GM18858 (cell line): ENCODE results near the gene MLLT10.
"Not testable (repeated sequence)": the region's sequence is repeated elsewhere in the genome, so short reads cannot be mapped to it uniquely, and the experiment has no call there.

Experiments used
- ATAC-seq: cut with Tn5 transposase; IDR thresholded peaks from one replicate; pipeline ENCODE4 v1.9.1; 2021; ENCODE audit not compliant: unreplicated experiment

MLLT10 gene

GRCh38 chr10:21574514-21574913, 40.5 kb downstream of the MLLT10 start:
- not testable (repeated sequence) for ATAC-seq

DNA sequence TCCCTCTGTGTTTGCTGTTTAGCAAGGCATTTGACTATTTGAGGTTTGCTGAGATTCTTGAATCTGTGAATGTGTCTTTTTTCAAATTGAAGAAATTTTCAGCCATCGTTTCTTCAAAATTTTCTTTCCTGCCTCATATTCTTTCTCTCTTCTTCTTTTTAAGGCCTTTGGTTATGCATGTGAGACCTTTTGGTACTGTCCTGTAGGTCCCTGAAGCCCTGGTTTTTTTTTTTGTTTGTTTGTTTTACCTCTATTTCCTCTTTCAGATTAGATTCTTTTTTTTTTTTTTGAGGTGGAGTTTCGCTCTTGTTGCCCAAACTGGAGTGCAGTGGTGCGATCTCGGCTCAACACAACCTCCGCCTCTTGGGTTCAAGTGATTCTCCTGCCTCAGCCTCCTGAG, 45.3 kb downstream of the MLLT10 start:
- ATAC-seq = no peak

DNA sequence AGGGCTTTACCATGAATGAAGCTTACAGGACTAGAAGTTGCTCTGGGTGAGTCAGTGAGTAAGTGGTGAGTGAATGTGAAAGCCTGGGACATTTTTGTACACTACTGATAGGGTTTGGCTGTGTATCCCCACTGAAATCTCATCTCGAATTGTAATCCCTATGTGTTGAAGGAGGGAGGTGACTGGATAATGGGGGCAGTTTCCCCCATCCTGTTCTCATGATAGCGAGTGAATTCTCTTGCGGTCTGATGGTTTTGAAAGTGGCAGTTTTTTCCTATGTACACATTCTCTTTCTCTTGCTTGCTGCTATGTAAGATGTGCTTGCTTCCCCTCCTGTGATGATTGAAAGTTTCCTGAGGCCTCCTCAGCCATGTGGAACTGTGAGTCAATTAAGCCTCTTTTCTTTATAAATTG, 47.4 kb downstream of the MLLT10 start:
- ATAC-seq = peak; percentile 71

- ATAC-seq = no peak
These were observed 51.0 kb downstream of the MLLT10 start for GRCh38 chr10:21584834-21585530.

DNA sequence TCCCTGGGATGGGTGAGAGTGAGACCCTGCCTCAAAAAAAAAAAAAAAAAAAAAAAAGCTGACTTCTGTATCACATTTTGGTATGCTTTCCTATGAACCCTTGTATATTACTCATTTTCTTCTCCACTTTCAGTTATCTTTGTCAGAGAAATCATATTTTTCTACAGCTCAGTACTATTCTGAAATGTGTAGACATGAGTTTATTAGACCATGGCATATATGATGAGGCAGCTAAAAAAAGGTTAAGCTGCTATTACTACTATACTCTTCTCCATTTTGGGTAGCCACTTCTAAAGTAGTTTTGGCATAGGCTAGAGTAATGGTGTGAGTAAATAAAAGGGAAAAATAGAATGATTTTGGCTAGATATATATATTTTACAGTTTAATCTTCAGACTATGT, 53.4 kb downstream of the MLLT10 start:
- no peak for ATAC-seq

DNA sequence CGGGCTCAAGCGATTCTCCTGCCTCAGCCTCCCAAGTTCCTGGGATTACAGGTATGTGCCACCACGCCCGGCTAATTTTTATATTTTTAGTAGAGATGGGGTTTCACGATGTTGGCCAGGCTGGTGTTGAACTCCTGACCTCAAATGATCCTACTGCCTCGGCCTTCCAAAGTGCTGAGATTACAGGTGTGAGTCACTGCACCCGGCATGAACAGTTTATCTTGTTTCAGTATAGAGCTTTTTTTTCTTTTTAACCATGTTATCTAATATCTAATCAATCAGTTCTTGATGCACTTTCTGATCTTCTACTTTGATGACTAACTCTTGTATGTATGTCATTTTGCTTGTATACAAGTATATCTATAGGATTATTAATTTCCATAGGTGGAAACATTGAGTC, 54.1 kb downstream of the MLLT10 start:
- ATAC-seq = not testable (repeated sequence)

DNA sequence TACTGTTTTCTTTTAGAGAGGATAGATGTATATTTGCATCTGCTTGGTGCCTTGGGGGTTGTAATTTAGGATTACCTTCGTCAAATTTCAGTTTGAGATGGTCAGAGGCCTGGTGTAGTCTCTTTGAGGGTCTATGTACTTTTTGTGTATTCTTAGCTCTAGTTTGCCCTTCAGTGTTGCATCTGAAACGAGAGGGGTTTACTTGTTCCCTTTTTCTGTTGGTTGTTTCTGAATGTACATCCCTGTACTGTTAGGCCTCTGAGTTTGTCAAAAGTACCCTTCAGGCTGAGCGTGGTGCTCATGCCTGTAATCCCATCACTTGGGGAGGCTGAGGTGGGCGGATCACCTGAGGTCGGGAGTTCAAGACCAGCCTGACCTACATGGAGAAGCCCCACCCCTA, 60.0 kb downstream of the MLLT10 start:
- no peak for ATAC-seq

- no peak for ATAC-seq
These were observed 65.5 kb downstream of the MLLT10 start for GRCh38 chr10:21599582-21599981.

DNA sequence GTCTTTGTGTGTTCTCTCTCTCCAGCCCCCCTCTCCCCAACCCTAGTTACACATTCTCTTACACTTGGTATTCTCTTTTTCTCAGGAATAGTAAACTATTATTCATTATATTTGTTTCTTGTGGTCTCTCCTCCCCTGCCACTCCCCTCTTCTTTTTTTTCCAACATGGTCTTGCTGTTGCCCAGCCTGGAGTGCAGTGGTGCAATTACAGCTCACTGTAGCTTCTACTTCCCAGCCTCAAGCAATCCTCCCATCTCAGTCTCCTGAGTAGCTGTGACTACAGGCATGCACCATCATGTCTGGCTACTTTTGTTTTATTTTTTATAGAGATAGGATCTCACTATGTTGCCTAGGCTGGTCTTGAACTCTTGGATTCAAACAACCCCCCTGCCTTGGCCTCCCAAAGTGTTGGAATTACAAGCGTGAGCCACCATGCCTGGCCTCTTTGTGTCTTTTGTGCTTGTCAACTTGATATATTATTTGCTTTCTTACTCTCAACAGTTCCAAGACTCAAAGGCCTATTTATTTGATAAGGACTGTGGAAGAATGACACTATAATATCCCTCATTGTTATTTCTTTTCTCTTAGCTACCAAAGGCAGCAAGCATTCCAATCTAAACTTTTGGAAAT, 66.9 kb downstream of the MLLT10 start:
- no peak for ATAC-seq

DNA sequence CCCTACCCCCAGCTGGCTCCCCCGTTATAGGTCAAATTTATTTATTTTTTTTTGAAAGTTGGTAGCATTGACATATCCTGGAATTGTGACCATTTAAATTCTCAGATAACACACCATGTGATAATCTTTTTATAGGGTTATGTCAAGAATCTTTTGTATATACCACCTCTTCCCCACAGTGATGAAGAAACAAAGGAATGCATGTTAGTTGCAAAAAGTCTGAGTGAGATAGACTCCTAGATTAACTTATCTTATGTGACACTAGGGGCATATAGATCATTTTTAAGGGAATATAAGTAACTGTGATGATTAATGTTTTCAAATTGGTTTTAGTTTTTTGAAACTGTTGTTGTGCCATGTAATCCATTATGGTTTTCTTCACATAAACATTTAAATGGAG, 68.3 kb downstream of the MLLT10 start:
- ATAC-seq = no peak

DNA sequence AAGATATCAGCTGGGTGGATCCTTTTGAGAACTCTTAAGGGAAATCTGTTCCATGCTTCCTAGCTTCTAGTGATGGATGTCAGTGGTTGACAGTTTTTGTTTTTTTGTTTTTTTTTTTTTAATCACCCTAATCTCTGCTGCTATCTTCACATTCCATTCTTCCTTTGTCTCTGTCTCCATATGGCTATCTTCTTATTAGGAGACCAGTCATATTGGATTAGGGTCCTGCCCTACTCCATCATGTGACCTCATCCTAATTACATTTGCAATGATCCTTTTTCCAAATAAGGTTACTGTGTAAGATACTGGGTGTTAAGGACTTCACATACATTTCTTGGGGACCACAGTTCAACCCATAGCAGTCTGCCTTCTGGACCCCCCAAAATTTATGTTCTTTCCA, 69.7 kb downstream of the MLLT10 start:
- ATAC-seq = no peak

- no peak for ATAC-seq
These were observed 70.6 kb downstream of the MLLT10 start for GRCh38 chr10:21604651-21605050.

- ATAC-seq = no peak
These were observed 73.9 kb downstream of the MLLT10 start for GRCh38 chr10:21607907-21608306.

- no peak for ATAC-seq
These were observed 80.0 kb downstream of the MLLT10 start for GRCh38 chr10:21614000-21614399.

DNA sequence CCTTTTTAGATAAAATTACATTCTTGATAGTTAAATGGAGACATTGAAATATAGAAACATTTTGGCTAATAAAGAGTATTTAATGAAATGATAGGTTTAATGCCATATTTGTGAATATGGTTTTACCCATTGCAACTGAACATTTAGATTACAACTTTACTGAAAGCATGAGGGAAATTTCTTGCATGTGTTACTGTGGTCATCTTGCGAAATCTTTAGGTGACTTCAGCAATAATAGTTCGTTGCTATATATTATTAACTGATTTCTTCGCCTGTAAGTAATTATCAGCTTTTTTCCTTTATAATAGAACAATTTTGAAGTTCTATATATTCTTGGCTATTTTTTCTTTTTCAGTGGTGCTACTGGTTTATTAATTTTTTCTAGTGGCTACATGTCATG, 83.2 kb downstream of the MLLT10 start:
- ATAC-seq = no peak

- ATAC-seq = no peak
These were observed 89.3 kb downstream of the MLLT10 start for GRCh38 chr10:21623291-21623690.

GRCh38 chr10:21624421-21624820, 90.4 kb downstream of the MLLT10 start:
- ATAC-seq = not testable (repeated sequence)

DNA sequence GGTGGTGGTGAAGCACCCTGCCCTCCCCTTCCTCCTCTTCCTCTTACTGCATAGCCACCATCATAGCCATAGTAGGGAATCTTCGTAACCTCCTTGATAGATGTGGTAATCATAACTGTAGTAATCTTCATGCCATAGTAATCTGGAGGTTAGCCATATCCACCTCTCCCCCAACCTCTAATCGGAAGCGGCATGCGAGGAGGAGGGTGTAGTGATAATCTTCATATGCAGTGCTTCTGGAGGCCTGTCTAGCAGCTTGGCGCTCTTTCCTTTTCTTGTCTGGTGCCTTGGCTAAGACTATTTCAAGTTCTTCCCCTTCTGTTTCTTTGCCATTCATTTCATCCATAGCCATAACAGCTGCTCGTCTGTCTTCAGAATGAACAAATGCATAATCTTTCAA, 90.9 kb downstream of the MLLT10 start:
- no peak for ATAC-seq

DNA sequence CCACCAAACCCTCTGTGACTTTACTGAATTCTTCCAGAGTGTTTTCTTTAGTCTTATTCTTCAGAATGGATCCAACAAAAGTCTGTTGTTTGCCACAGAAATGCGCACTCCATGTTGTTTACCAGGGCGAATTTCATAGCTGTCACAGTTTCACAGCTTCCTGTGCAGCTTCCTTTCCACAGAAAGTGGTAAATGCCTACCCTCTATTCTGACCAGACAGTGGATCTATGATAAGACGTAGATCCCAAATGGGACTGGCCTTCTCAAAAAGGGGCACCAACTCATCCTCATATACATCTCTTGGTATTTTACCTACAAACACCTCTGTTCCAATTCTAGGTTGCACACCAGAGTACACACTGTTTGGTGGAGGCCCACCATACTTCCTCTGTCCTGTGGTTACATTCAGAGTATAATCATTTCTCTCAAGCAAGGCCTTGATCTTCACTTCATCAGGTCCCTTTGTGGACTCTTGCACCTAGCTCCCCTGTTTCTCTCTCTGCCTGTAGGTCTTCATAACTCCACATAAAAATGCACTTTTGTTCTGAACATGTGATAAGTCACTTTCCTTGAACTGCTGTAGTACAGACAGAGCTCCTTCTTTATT, 91.7 kb downstream of the MLLT10 start:
- ATAC-seq = no peak

DNA sequence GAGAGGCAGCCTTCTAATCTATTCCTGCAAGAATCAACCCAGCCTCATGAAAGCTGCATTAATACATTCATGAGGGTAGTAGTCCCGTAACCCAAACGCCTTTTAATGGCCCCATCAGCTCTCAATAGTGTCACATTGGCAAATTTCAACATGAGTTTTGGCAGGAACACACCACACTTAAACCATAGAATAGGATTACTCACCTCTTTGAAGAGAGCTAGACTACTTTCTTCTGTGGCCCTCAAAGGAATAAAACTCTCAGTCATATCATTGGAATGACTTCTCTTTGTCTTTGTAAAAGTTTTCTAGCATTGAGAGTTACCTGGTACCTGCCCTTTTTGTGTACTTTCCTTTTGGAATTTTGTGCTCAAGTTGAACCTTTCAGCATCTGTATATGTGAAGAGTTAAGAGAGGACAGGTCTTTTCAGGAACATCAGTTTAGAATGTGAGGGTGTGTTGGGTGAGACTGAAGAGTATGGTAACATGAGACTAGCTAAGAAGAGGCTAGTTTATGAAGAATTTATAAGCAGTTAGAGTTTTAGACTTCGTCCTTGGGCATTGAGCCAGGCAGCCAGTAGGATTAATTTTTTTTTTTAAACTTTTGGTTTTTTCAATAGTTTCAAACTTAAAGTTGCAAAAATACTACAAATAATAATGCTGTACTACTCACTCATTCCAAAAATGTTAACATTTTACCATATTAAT, 92.6 kb downstream of the MLLT10 start:
- ATAC-seq = no peak

- no peak for ATAC-seq
These were observed 93.3 kb downstream of the MLLT10 start for GRCh38 chr10:21627331-21627730.

- no peak for ATAC-seq
These were observed 94.0 kb downstream of the MLLT10 start for GRCh38 chr10:21628023-21628422.
